ENCODE measurements around the gene TLL2. TPM values are rescaled to one million over a fixed set of nuclear protein-coding genes. Genes with fewer than 3 reads are reported as not detected.

Gene TLL2
- total and polyA plus RNA-seq, 2 experiments from 2014 or later = 2.6 to 3.0 TPM

DNA sequence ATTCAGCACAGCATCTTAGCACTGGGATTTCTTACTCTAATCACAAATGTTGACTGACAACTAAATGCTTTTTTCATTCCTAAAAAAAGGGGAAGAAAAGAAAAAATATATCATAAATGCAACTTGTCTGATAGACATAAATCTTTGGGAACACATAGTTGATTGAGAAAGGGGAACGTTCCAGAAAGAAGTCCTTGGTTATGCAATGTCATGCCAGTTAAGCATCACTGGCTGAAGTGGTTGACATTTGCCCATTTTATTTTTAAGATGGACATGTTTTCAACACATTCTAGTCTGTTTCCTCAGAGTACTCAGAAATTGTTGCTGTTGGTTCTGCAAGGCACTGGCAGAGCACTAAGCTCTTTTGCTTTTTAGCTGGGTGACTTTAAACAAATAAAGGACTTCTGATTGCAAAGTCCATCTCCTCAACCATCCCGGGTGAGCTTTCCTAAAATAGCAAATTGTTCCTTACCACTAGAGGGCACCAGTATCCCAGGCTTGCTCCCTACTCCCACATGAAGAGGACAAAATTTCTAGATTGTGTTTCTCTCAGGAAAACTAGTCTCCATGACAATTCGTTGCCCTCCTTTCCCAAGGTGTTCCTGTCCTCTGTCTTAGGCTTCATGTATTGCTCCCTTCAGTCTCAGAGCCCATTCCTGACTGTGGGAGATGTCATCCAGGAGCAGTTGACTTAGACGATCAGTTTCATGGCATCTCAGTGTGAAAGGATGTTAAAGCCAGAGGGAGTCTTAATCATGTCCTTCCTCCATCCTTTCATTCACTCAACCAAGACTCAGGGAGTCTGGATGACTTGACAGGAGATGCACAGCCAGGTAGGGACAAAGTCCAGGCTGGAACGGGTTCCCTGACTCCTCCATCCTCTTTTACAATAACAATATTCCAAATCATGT lies 178.9 kb downstream of the TLL2 start (continued):
- TF ChIP-seq, protein P1, sequence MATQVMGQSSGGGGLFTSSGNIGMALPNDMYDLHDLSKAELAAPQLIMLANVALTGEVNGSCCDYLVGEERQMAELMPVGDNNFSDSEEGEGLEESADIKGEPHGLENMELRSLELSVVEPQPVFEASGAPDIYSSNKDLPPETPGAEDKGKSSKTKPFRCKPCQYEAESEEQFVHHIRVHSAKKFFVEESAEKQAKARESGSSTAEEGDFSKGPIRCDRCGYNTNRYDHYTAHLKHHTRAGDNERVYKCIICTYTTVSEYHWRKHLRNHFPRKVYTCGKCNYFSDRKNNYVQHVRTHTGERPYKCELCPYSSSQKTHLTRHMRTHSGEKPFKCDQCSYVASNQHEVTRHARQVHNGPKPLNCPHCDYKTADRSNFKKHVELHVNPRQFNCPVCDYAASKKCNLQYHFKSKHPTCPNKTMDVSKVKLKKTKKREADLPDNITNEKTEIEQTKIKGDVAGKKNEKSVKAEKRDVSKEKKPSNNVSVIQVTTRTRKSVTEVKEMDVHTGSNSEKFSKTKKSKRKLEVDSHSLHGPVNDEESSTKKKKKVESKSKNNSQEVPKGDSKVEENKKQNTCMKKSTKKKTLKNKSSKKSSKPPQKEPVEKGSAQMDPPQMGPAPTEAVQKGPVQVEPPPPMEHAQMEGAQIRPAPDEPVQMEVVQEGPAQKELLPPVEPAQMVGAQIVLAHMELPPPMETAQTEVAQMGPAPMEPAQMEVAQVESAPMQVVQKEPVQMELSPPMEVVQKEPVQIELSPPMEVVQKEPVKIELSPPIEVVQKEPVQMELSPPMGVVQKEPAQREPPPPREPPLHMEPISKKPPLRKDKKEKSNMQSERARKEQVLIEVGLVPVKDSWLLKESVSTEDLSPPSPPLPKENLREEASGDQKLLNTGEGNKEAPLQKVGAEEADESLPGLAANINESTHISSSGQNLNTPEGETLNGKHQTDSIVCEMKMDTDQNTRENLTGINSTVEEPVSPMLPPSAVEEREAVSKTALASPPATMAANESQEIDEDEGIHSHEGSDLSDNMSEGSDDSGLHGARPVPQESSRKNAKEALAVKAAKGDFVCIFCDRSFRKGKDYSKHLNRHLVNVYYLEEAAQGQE (IDR thresholded peaks at IDR 0.05; ENCODE audit: unreplicated experiment) = no peak

DNA sequence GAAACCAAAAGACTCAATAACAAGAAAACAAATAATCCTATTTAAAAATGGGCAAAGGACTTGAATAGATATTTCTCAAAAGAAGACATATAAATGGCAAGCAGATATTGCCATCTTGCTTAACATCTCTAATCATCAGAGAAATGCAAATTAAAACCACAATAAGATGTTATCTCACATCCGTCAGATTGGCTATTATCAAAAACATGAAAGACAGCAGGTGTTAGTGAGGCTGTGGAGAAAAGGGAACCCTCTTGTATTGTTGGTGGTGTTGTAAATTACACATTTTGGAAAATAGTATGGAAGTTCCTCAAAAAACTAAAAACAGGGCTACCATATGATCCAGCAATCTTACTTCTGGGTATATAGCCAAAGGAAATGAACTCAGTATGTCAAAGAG lies 180.6 kb downstream of the TLL2 start:
- no peaks in the 10 kb centered on the region for H3K9me2 ChIP-seq (ENCODE audit: insufficient read depth)
- ATAC-seq (no peak), DNase-seq (ENCODE audit: low spot score) (no peak)
- H3K36me3 Mint-ChIP-seq (ENCODE audit: low read depth) = no peaks in the 10 kb centered on the region
- H4K20me1 ChIP-seq (replicated peaks; ENCODE audit: insufficient read depth) = no peaks in the 10 kb centered on the region
- H3K27ac Mint-ChIP-seq = no peak overlapping the region
- no peaks in the 10 kb centered on the region for H3K36me3 ChIP-seq (ENCODE audit: insufficient read depth)
- no peaks in the 10 kb centered on the region for H3F3A ChIP-seq (replicated peaks; ENCODE audit: low read depth)
- H3K4me3 Mint-ChIP-seq = no peak overlapping the region
- H3K9me3 Mint-ChIP-seq = no peaks in the 10 kb centered on the region
- no peak overlapping the region for H2AFZ ChIP-seq
- no peak overlapping the region for H3K4me2 ChIP-seq
- H3K4me3 ChIP-seq = no peak overlapping the region
- H3K27me3 Mint-ChIP-seq (ENCODE audit: insufficient read depth, low read depth, poor library complexity) = peaks cover 7% of the 10 kb centered on the region
- H3K27me3 ChIP-seq (ENCODE audit: insufficient read depth) = no peaks in the 10 kb centered on the region
- H3K4me1 ChIP-seq (ENCODE audit: insufficient read depth) = peaks cover 3% of the 10 kb centered on the region; the same call in 1 of the 2 replicates
- no peak overlapping the region for H3K27ac ChIP-seq (ENCODE audit: low read depth)
- no peaks in the 10 kb centered on the region for H3K79me2 ChIP-seq (replicated peaks; ENCODE audit: insufficient read depth)
- H3K4me1 Mint-ChIP-seq = peaks cover 2% of the 10 kb centered on the region; the same call in 2 of the 3 replicates
- TF ChIP-seq ZNF331 (CRISPR knock-in tag; IDR thresholded peaks at IDR 0.05; ENCODE audit: low read depth) (no peak), EZH2 (IDR thresholded peaks at IDR 0.05; ENCODE audit: low read depth, unreplicated experiment) (no peak), CREB1 (CRISPR knock-in tag; IDR thresholded peaks at IDR 0.05; ENCODE audit: low read depth) (no peak), ZNF114 (CRISPR knock-in tag; IDR thresholded peaks at IDR 0.05) (no peak), EZH2phosphoT487 (IDR thresholded peaks at IDR 0.05; ENCODE audit: unreplicated experiment) (no peak), JUNB (IDR thresholded peaks at IDR 0.05; ENCODE audit: unreplicated experiment) (no peak)
- TF ChIP-seq, protein P2, sequence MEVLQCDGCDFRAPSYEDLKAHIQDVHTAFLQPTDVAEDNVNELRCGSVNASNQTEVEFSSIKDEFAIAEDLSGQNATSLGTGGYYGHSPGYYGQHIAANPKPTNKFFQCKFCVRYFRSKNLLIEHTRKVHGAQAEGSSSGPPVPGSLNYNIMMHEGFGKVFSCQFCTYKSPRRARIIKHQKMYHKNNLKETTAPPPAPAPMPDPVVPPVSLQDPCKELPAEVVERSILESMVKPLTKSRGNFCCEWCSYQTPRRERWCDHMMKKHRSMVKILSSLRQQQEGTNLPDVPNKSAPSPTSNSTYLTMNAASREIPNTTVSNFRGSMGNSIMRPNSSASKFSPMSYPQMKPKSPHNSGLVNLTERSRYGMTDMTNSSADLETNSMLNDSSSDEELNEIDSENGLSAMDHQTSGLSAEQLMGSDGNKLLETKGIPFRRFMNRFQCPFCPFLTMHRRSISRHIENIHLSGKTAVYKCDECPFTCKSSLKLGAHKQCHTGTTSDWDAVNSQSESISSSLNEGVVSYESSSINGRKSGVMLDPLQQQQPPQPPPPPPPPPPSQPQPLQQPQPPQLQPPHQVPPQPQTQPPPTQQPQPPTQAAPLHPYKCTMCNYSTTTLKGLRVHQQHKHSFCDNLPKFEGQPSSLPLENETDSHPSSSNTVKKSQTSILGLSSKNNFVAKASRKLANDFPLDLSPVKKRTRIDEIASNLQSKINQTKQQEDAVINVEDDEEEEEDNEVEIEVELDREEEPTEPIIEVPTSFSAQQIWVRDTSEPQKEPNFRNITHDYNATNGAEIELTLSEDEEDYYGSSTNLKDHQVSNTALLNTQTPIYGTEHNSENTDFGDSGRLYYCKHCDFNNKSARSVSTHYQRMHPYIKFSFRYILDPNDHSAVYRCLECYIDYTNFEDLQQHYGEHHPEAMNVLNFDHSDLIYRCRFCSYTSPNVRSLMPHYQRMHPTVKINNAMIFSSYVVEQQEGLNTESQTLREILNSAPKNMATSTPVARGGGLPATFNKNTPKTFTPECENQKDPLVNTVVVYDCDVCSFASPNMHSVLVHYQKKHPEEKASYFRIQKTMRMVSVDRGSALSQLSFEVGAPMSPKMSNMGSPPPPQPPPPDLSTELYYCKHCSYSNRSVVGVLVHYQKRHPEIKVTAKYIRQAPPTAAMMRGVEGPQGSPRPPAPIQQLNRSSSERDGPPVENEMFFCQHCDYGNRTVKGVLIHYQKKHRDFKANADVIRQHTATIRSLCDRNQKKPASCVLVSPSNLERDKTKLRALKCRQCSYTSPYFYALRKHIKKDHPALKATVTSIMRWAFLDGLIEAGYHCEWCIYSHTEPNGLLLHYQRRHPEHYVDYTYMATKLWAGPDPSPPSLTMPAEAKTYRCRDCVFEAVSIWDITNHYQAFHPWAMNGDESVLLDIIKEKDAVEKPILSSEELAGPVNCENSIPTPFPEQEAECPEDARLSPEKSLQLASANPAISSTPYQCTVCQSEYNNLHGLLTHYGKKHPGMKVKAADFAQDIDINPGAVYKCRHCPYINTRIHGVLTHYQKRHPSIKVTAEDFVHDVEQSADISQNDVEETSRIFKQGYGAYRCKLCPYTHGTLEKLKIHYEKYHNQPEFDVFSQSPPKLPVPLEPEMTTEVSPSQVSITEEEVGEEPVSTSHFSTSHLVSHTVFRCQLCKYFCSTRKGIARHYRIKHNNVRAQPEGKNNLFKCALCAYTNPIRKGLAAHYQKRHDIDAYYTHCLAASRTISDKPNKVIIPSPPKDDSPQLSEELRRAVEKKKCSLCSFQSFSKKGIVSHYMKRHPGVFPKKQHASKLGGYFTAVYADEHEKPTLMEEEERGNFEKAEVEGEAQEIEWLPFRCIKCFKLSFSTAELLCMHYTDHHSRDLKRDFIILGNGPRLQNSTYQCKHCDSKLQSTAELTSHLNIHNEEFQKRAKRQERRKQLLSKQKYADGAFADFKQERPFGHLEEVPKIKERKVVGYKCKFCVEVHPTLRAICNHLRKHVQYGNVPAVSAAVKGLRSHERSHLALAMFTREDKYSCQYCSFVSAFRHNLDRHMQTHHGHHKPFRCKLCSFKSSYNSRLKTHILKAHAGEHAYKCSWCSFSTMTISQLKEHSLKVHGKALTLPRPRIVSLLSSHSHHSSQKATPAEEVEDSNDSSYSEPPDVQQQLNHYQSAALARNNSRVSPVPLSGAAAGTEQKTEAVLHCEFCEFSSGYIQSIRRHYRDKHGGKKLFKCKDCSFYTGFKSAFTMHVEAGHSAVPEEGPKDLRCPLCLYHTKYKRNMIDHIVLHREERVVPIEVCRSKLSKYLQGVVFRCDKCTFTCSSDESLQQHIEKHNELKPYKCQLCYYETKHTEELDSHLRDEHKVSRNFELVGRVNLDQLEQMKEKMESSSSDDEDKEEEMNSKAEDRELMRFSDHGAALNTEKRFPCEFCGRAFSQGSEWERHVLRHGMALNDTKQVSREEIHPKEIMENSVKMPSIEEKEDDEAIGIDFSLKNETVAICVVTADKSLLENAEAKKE (CRISPR knock-in tag; IDR thresholded peaks at IDR 0.05) = no peak
- TF ChIP-seq, protein P3, sequence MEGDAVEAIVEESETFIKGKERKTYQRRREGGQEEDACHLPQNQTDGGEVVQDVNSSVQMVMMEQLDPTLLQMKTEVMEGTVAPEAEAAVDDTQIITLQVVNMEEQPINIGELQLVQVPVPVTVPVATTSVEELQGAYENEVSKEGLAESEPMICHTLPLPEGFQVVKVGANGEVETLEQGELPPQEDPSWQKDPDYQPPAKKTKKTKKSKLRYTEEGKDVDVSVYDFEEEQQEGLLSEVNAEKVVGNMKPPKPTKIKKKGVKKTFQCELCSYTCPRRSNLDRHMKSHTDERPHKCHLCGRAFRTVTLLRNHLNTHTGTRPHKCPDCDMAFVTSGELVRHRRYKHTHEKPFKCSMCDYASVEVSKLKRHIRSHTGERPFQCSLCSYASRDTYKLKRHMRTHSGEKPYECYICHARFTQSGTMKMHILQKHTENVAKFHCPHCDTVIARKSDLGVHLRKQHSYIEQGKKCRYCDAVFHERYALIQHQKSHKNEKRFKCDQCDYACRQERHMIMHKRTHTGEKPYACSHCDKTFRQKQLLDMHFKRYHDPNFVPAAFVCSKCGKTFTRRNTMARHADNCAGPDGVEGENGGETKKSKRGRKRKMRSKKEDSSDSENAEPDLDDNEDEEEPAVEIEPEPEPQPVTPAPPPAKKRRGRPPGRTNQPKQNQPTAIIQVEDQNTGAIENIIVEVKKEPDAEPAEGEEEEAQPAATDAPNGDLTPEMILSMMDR (conservative IDR thresholded peaks at IDR 0.05; ENCODE audit: low read depth in 2 of 2) = no peak
